ENCODE results near the gene MTARC2. TPM values are rescaled to one million over a fixed set of nuclear protein-coding genes. Genes with fewer than 3 reads are reported as not detected.

MTARC2 gene
- total and polyA plus RNA-seq, 2 of the 13 experiments (the other 11 are each of a cell fraction or from before 2014, with no cell fraction given): 8.5 to 10.1 TPM

- no peak for TF ChIP-seq ZNF407 (CRISPR knock-in tag; IDR thresholded peaks at IDR 0.05; ENCODE audit: not compliant biosample characterization)
Measured at GRCh38 chr1:220700556-220701179, 47.5 kb upstream of the MTARC2 start (continued).

GRCh38 chr1:220701974-220702373, 46.1 kb upstream of the MTARC2 start:
- POLR2A ChIA-PET: interaction anchor here (1.5 kb wide), 1 partner anchor 10 kb away, joined by 3 read pairs; no protein-coding TSS in a partner anchor
- TF ChIP-seq ATF7 (IDR thresholded peaks at IDR 0.05) (no peak), ATF7 (CRISPR knock-in tag; IDR thresholded peaks at IDR 0.05) (no peak), BCL3 (CRISPR knock-in tag; IDR thresholded peaks at IDR 0.05) (no peak), POLR2AphosphoS2 (IDR thresholded peaks at IDR 0.05; ENCODE audit: low read depth, low read length) (no peak), TBX2 (CRISPR knock-in tag; IDR thresholded peaks at IDR 0.05; ENCODE audit: borderline replicate concordance) (no peak), HNRNPK (IDR thresholded peaks at IDR 0.05; ENCODE audit: low read depth, low read length, poor library complexity, severe bottlenecking) (no peak), FOXM1 (CRISPR knock-in tag; IDR thresholded peaks at IDR 0.05) (no peak), ZBTB38 (CRISPR knock-in tag; IDR thresholded peaks at IDR 0.05) (no peak), TBX3 (IDR thresholded peaks at IDR 0.05; ENCODE audit: borderline replicate concordance) (no peak), ZNF44 (CRISPR knock-in tag; IDR thresholded peaks at IDR 0.05) (no peak), ATF5 (CRISPR knock-in tag; IDR thresholded peaks at IDR 0.05; ENCODE audit: low read depth) (no peak), U2AF2 (IDR thresholded peaks at IDR 0.05; ENCODE audit: low read depth, low read length) (no peak)

More at GRCh38 chr1:220701974-220702373, 46.1 kb upstream of the MTARC2 start:
- no peak overlapping the region for H3K4me2 ChIP-seq (ENCODE audit: low read depth, low read length)
- peaks cover 6 to 11% of the 10 kb centered on the region in 2 experiments; a peak in 4 of 5 replicates for H3K36me3 ChIP-seq (replicated peaks in 1 of 2; ENCODE audit: control insufficient read depth in 1 of 2, insufficient read depth in 2 of 2, low read length in 2 of 2)
- H3K4me3 ChIP-seq (replicated peaks in 1 of 3; ENCODE audit: insufficient read depth in 1 of 3, low read depth in 2 of 3, low read length in 3 of 3): no peak overlapping the region
- H3K9me3 ChIP-seq (ENCODE audit: low read length): no peaks in the 10 kb centered on the region
- in situ Hi-C loops (cut with HindIII; ENCODE audit: extremely low pct_ligation_motif_present, low pct_unique_long_range_greater_than_20kb): no loop called here
- H3K27ac ChIP-seq (ENCODE audit: extremely low read length, insufficient read depth, low read length): no peak overlapping the region
- no TSS peak for BruUV-seq (replicated peaks)
- CTCF ChIA-PET (ENCODE audit: low intra/inter-chr PET ratio, low total read pairs): no interaction called here
- WGBS (ENCODE audit: low lambda C conversion rate): 75% methylated on average over 6 of the region's 6 CpGs
- DNase-seq (ENCODE audit: low spot score): no peak
- H3K4me1 ChIP-seq (ENCODE audit: insufficient read depth, low read length): peaks cover 76% of the 10 kb centered on the region
- intact Hi-C loops (cut with micrococcal nuclease; ENCODE audit: unreplicated experiment): no loop called here
- no peaks in the 10 kb centered on the region for H3K79me2 ChIP-seq (ENCODE audit: insufficient read depth, low read length)
- no peak overlapping the region for H2AFZ ChIP-seq (ENCODE audit: low read length)
- no peak overlapping the region for H3K9ac ChIP-seq (ENCODE audit: insufficient read depth, low read depth, low read length)
- no peaks in the 10 kb centered on the region for H3K27me3 ChIP-seq (ENCODE audit: control insufficient read depth in 1 of 2, insufficient read depth in 2 of 2, low read length in 2 of 2)
- no peak for ATAC-seq
- peaks cover 4% of the 10 kb centered on the region; the same call in 1 of the 2 replicates for H4K20me1 ChIP-seq (ENCODE audit: insufficient read depth, low read length)
- FAIRE-seq: no peak

Data from HepG2 (cell line).